SK-N-SH treated with all-trans-retinoic acid at 6 μM for 48 hours (cell line): ENCODE data around the gene DCP2.

Source experiments
- ARNTL ChIP-seq: fragments of 450-650 bp; formaldehyde crosslinking; IDR thresholded peaks from 2 replicates; pipeline ENCODE4 v1.5.0; 2020; ENCODE audit warnings: low read depth, mild to moderate bottlenecking, moderate library complexity, borderline replicate concordance
- GLIS3 ChIP-seq: fragments of 250-450 bp; sonication (Bioruptor Pico); IDR thresholded peaks from 2 replicates; pipeline ENCODE4 v1.5.0; 2020; ENCODE audit warnings: mild to moderate bottlenecking, moderate library complexity
- ISL1 ChIP-seq: fragments of 250-450 bp; sonication (Bioruptor Pico); IDR thresholded peaks from 2 replicates; pipeline ENCODE4 v2.1.2; 2022; ENCODE audit warnings: mild to moderate bottlenecking, moderate library complexity
- PPARA ChIP-seq: fragments of 250-450 bp; sonication (Bioruptor Pico); IDR thresholded peaks from 2 replicates; pipeline ENCODE4 v1.5.0; 2020; ENCODE audit warnings: mild to moderate bottlenecking, borderline replicate concordance
- ZFP3 ChIP-seq: fragments of 250-450 bp; sonication (Bioruptor Pico); IDR thresholded peaks from 2 replicates; pipeline ENCODE4 v1.5.0; 2020; ENCODE audit warnings: mild to moderate bottlenecking, moderate library complexity
- TF ChIP-seq, protein P1 (sequence below): fragments of 250-450 bp; sonication (Bioruptor Pico); IDR thresholded peaks from 2 replicates; pipeline ENCODE4 v1.8.0; 2020; ENCODE audit warnings: mild to moderate bottlenecking, moderate library complexity, borderline replicate concordance
- TF ChIP-seq, protein P2 (sequence below): fragments of 250-450 bp; sonication (Bioruptor Pico); IDR thresholded peaks from 2 replicates; pipeline ENCODE4 v1.5.1; 2021; ENCODE audit warnings: mild to moderate bottlenecking, moderate library complexity

DNA sequence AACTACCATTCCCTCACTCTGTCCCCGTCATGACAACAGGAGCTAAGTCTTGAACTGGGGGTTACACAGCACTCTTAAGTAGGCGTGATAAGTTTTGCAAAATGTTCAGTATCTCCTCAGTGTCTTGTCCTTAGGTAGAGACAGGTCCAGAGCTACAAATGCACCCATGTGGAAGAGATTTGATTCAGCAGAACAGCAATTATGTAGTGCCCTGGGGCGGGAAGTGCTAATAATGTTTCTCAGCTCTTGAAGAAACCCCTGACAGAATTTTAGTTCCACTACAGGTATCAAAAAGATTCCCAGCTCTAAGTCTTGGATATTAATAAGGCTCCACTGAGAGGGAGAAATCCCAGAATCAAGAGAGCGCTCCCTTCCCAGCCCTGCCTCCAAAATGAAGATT is 49.6 kb downstream of the DCP2 start:
- TF ChIP-seq, protein P1, sequence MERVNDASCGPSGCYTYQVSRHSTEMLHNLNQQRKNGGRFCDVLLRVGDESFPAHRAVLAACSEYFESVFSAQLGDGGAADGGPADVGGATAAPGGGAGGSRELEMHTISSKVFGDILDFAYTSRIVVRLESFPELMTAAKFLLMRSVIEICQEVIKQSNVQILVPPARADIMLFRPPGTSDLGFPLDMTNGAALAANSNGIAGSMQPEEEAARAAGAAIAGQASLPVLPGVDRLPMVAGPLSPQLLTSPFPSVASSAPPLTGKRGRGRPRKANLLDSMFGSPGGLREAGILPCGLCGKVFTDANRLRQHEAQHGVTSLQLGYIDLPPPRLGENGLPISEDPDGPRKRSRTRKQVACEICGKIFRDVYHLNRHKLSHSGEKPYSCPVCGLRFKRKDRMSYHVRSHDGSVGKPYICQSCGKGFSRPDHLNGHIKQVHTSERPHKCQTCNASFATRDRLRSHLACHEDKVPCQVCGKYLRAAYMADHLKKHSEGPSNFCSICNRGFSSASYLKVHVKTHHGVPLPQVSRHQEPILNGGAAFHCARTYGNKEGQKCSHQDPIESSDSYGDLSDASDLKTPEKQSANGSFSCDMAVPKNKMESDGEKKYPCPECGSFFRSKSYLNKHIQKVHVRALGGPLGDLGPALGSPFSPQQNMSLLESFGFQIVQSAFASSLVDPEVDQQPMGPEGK = no peak
- TF ChIP-seq, protein P2, sequence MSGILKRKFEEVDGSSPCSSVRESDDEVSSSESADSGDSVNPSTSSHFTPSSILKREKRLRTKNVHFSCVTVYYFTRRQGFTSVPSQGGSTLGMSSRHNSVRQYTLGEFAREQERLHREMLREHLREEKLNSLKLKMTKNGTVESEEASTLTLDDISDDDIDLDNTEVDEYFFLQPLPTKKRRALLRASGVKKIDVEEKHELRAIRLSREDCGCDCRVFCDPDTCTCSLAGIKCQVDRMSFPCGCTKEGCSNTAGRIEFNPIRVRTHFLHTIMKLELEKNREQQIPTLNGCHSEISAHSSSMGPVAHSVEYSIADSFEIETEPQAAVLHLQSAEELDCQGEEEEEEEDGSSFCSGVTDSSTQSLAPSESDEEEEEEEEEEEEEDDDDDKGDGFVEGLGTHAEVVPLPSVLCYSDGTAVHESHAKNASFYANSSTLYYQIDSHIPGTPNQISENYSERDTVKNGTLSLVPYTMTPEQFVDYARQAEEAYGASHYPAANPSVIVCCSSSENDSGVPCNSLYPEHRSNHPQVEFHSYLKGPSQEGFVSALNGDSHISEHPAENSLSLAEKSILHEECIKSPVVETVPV = no peak
- no peak for TF ChIP-seq ISL1 (CRISPR knock-in tag)
- TF ChIP-seq GLIS3 = no peak
- no peak for TF ChIP-seq ZFP3 (CRISPR knock-in tag)
- TF ChIP-seq ARNTL = no peak
- TF ChIP-seq PPARA (CRISPR knock-in tag) = no peak
